Body of pancreas (tissue), 4 donors: ENCODE measurements around the gene DCAKD.

Source experiments
- POLR2A ChIP-seq, 3 donors: fragments of 450-650 bp; IDR thresholded peaks; one replicate each; pipeline ENCODE4 v1.6.1; 2016; ENCODE audit warnings: antibody characterized with exemption in 3 of 3, mild to moderate bottlenecking in 2 of 3
- TF ChIP-seq, protein P1 (sequence below), 7 experiments: fragments of 450-650 bp in 4 of 7; fragments of 200-600 bp in 3 of 7; sonication (generic) in 3 of 7; IDR thresholded peaks; one replicate each; pipeline ENCODE4 v1.5.1; 2016 to 2019; ENCODE audit warnings: antibody characterized with exemption in 7 of 7

DNA sequence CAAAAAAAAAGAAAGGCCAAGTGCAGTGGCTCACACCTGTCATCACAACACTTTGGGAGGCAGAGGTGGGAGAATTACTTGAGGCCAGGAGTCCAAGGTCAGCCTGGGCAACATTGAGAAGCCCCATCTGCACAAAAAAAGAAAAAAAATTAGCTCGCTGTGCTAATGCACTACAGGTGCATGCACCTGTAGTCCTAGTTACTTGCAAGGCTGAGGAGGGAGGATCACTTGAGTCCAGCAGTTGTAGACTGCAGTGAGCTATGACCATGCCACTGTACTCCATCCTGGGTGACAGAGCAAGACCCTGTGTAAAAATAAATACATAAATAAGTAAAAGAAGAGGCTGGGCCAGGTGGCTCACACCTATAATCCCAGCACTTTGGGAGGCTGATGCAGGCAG is 39.7 kb downstream of the DCAKD start:
- TF ChIP-seq POLR2A (IDR thresholded peaks at IDR 0.05): no peak
- TF ChIP-seq, protein P1, sequence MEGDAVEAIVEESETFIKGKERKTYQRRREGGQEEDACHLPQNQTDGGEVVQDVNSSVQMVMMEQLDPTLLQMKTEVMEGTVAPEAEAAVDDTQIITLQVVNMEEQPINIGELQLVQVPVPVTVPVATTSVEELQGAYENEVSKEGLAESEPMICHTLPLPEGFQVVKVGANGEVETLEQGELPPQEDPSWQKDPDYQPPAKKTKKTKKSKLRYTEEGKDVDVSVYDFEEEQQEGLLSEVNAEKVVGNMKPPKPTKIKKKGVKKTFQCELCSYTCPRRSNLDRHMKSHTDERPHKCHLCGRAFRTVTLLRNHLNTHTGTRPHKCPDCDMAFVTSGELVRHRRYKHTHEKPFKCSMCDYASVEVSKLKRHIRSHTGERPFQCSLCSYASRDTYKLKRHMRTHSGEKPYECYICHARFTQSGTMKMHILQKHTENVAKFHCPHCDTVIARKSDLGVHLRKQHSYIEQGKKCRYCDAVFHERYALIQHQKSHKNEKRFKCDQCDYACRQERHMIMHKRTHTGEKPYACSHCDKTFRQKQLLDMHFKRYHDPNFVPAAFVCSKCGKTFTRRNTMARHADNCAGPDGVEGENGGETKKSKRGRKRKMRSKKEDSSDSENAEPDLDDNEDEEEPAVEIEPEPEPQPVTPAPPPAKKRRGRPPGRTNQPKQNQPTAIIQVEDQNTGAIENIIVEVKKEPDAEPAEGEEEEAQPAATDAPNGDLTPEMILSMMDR (IDR thresholded peaks at IDR 0.05): no peak
